WTC11 (cell line): ENCODE results near the gene TMEM187. TPM values are rescaled to one million over a fixed set of nuclear protein-coding genes. Genes with fewer than 3 reads are reported as not detected.

Experiments
- ATAC-seq: fragments of 200-7000 bp; cut with Tn5 transposase; 2 replicates; pipeline ENCODE4 v1.10.0; 2021; ENCODE audit warnings: mild to moderate bottlenecking, moderate library complexity
- CTCF ChIA-PET: fragments of 300-600 bp; sonication (Branson Sonifier 250); formaldehyde crosslinking; loops from one replicate; lab custom pipeline; 2021; ENCODE audit warnings: antibody characterized with exemption; lab: Charles Lee
- POLR2A ChIA-PET: fragments of 350-600 bp; sonication (Branson Sonifier 250); formaldehyde crosslinking; loops from one replicate; lab custom pipeline; 2021; ENCODE audit warnings: antibody characterized with exemption; lab: Charles Lee
- DNase-seq: peaks from one replicate; pipeline ENCODE4 v3.0.0; 2021; ENCODE audit warnings: low spot score
- H3K27ac Mint-ChIP-seq: 2 replicates; pipeline ENCODE4 v1.8.0; 2021; ENCODE audit warnings: mixed read lengths
- H3K27me3 Mint-ChIP-seq: 2 replicates; pipeline ENCODE4 v1.8.0; 2021; ENCODE audit warnings: low read depth, mild to moderate bottlenecking, moderate library complexity, mixed read lengths
- H3K36me3 Mint-ChIP-seq: 2 replicates; pipeline ENCODE4 v1.8.0; 2021; ENCODE audit warnings: mixed read lengths
- H3K4me1 Mint-ChIP-seq: 2 replicates; pipeline ENCODE4 v1.8.0; 2022; ENCODE audit warnings: mixed read lengths
- H3K4me3 Mint-ChIP-seq: 2 replicates; pipeline ENCODE4 v1.8.0; 2021; ENCODE audit warnings: mild to moderate bottlenecking, moderate library complexity, mixed read lengths
- H3K9me3 Mint-ChIP-seq: 2 replicates; pipeline ENCODE4 v1.8.0; 2021; ENCODE audit warnings: mixed read lengths
- CREM ChIP-seq: sonication (generic); formaldehyde crosslinking; IDR thresholded peaks from 2 replicates; pipeline ENCODE4 v1.8.1; 2022; ENCODE audit warnings: mild to moderate bottlenecking, missing genetic modification reagents, moderate library complexity
- HMGA2 ChIP-seq: fragments of 250-450 bp; sonication (Bioruptor Pico); IDR thresholded peaks from 2 replicates; pipeline ENCODE4 v1.4.0; 2021; ENCODE audit warnings: mild to moderate bottlenecking, moderate library complexity
- IRF2 ChIP-seq: sonication (generic); formaldehyde crosslinking; IDR thresholded peaks from 2 replicates; pipeline ENCODE4 v1.8.0; 2022; ENCODE audit warnings: low read depth, missing genetic modification reagents, borderline replicate concordance
- MYBL2 ChIP-seq: sonication (generic); formaldehyde crosslinking; IDR thresholded peaks from 2 replicates; pipeline ENCODE4 v1.8.1; 2023; ENCODE audit warnings: mild to moderate bottlenecking, moderate library complexity, missing genetic modification reagents
- RELA ChIP-seq: sonication (generic); formaldehyde crosslinking; IDR thresholded peaks from 2 replicates; pipeline ENCODE4 v1.8.1; 2022; ENCODE audit warnings: missing genetic modification reagents, mild to moderate bottlenecking, borderline replicate concordance
- RORB ChIP-seq: fragments of 250-450 bp; sonication (Bioruptor Pico); IDR thresholded peaks from 2 replicates; pipeline ENCODE4 v1.9.0; 2021; ENCODE audit warnings: mild to moderate bottlenecking
- SMAD3 ChIP-seq: sonication (generic); formaldehyde crosslinking; IDR thresholded peaks from 2 replicates; pipeline ENCODE4 v1.8.0; 2022; ENCODE audit warnings: missing genetic modification reagents, mild to moderate bottlenecking, borderline replicate concordance
- SMAD4 ChIP-seq: sonication (generic); formaldehyde crosslinking; IDR thresholded peaks from 2 replicates; pipeline ENCODE4 v1.8.0; 2022; ENCODE audit warnings: mild to moderate bottlenecking, missing genetic modification reagents
- TEAD1 ChIP-seq: sonication (generic); formaldehyde crosslinking; IDR thresholded peaks from 2 replicates; pipeline ENCODE4 v1.8.0; 2022; ENCODE audit warnings: mild to moderate bottlenecking, missing genetic modification reagents
- TP53 ChIP-seq: sonication (generic); formaldehyde crosslinking; IDR thresholded peaks from 2 replicates; pipeline ENCODE4 v1.8.1; 2023; ENCODE audit warnings: mild to moderate bottlenecking, missing genetic modification reagents
- ZBTB21 ChIP-seq: sonication (generic); formaldehyde crosslinking; IDR thresholded peaks from 2 replicates; pipeline ENCODE4 v1.8.1; 2023; ENCODE audit warnings: mild to moderate bottlenecking, missing genetic modification reagents, borderline replicate concordance
- ZNF416 ChIP-seq: fragments of 250-450 bp; sonication (Bioruptor Pico); IDR thresholded peaks from 2 replicates; pipeline ENCODE4 v1.9.0; 2021; ENCODE audit warnings: mild to moderate bottlenecking, inconsistent platforms
- ZNF423 ChIP-seq: fragments of 250-450 bp; sonication (Bioruptor Pico); IDR thresholded peaks from 2 replicates; pipeline ENCODE4 v2.1.2; 2022; ENCODE audit warnings: mild to moderate bottlenecking, moderate library complexity
- total RNA-seq: library from RNA; stranded (reverse); gene quantifications from 3 replicates; pipeline ENCODE4 v1.2.3, GENCODE V29; 2021
- TF ChIP-seq, protein P1 (sequence below): sonication (generic); formaldehyde crosslinking; IDR thresholded peaks from 2 replicates; pipeline ENCODE4 v1.8.0; 2023; ENCODE audit warnings: missing genetic modification reagents, mild to moderate bottlenecking, borderline replicate concordance
- TF ChIP-seq, protein P2 (sequence below): sonication (generic); formaldehyde crosslinking; IDR thresholded peaks from 2 replicates; pipeline ENCODE4 v1.8.1; 2023; ENCODE audit warnings: mild to moderate bottlenecking, missing genetic modification reagents
- TF ChIP-seq, protein P3 (sequence below): fragments of 250-450 bp; sonication (Bioruptor Pico); IDR thresholded peaks from 2 replicates; pipeline ENCODE4 v1.8.0; 2021; ENCODE audit warnings: mild to moderate bottlenecking
- TF ChIP-seq, protein P4 (sequence below): sonication (generic); formaldehyde crosslinking; IDR thresholded peaks from 2 replicates; pipeline ENCODE4 v1.8.1; 2023; ENCODE audit warnings: mild to moderate bottlenecking, missing genetic modification reagents, moderate library complexity
- TF ChIP-seq, protein P5 (sequence below): sonication (generic); formaldehyde crosslinking; conservative IDR thresholded peaks from 2 replicates; pipeline ENCODE4 v1.8.1; 2023; ENCODE audit warnings: mild to moderate bottlenecking, low read depth, missing genetic modification reagents, moderate library complexity
- TF ChIP-seq, protein P6 (sequence below): sonication (generic); formaldehyde crosslinking; IDR thresholded peaks from 2 replicates; pipeline ENCODE4 v1.8.0; 2022; ENCODE audit warnings: mild to moderate bottlenecking, missing genetic modification reagents

TMEM187 gene
- total RNA-seq, 1 experiment from 2014 or later, result 8.4 TPM

DNA sequence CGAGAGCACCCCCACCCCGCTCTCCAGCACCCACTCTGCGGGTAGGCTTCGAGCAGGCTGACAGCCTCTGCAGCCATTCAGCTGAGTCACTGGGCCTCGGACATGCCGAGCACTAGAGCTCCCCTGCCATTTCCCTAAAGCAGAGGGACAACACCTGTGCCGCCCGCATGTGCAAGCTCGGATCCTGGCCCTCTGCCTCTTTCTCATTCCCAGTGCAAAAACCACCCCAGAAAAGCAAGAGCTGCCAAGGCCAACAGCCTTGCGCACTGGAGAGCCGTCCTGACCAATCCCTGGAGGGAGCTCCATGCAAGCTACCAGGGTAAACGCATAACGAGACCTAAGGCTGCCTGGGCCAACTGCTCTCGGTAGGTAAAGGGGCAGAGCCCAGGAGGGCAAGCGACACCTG, 6.3 kb upstream of the TMEM187 start (continued):
- TF ChIP-seq, protein P1, sequence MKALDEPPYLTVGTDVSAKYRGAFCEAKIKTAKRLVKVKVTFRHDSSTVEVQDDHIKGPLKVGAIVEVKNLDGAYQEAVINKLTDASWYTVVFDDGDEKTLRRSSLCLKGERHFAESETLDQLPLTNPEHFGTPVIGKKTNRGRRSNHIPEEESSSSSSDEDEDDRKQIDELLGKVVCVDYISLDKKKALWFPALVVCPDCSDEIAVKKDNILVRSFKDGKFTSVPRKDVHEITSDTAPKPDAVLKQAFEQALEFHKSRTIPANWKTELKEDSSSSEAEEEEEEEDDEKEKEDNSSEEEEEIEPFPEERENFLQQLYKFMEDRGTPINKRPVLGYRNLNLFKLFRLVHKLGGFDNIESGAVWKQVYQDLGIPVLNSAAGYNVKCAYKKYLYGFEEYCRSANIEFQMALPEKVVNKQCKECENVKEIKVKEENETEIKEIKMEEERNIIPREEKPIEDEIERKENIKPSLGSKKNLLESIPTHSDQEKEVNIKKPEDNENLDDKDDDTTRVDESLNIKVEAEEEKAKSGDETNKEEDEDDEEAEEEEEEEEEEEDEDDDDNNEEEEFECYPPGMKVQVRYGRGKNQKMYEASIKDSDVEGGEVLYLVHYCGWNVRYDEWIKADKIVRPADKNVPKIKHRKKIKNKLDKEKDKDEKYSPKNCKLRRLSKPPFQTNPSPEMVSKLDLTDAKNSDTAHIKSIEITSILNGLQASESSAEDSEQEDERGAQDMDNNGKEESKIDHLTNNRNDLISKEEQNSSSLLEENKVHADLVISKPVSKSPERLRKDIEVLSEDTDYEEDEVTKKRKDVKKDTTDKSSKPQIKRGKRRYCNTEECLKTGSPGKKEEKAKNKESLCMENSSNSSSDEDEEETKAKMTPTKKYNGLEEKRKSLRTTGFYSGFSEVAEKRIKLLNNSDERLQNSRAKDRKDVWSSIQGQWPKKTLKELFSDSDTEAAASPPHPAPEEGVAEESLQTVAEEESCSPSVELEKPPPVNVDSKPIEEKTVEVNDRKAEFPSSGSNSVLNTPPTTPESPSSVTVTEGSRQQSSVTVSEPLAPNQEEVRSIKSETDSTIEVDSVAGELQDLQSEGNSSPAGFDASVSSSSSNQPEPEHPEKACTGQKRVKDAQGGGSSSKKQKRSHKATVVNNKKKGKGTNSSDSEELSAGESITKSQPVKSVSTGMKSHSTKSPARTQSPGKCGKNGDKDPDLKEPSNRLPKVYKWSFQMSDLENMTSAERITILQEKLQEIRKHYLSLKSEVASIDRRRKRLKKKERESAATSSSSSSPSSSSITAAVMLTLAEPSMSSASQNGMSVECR (CRISPR knock-in tag), result no peak

DNA sequence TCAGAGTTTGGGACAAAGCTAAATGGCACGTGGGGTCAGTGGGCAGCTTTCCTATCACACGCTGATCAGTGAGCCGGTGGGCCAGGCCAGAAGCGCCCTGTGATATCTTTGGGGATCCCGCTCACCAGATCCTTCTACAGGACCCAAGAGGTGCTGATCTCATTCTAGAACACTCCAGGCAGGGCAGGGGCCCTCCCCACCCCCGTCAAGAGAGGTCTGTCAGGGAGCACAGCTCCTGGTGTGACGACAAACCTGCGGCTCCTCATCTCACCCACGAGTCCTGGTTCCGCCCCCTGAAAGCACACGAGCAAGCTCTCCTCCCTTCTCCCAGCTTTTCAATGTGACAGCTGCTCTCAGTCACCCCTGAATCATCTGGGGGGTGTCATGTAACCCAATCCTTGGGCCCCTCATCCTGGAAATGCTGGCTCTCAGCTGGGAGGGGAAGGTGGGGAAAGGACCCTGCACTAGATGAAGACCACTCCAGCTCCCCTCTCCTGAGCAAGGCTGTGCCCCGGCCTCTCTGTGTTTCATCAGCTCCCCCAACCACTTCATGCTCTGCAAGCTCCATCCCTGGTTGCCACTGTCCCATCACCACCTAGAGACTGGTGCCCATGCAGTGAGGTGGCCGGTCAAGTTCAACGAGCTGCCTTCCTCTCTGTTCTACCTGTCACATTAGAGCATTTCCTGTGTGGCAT, 5.6 kb upstream of the TMEM187 start:
- DNase-seq, result no peak
- ChIA-PET POLR2A (interaction anchor here (0.5 kb wide), 1 partner anchor 207 kb away, joined by 3 read pairs; no protein-coding TSS in a partner anchor), CTCF (interaction anchor here (0.6 to 3.7 kb wide), 6 partner anchors 20 to 280 kb away, joined by 3 to 12 read pairs (median 3); no protein-coding TSS in a partner anchor)
- peak overlapping the region; percentile 71 for H3K27ac Mint-ChIP-seq
- no peak for ATAC-seq
- H3K36me3 Mint-ChIP-seq, result no peaks in the 10 kb centered on the region; the same call in none of the 2 replicates
- peaks cover 21% of the 10 kb centered on the region for H3K4me1 Mint-ChIP-seq
- H3K4me3 Mint-ChIP-seq, result peak overlapping the region; percentile 100; the same call in 1 of the 2 replicates
- no peaks in the 10 kb centered on the region for H3K9me3 Mint-ChIP-seq
- TF ChIP-seq RELA (CRISPR knock-in tag) (no peak), ZNF416 (CRISPR knock-in tag) (no peak), SMAD4 (no peak), RORB (CRISPR knock-in tag) (no peak), ZBTB21 (CRISPR knock-in tag) (no peak), MYBL2 (CRISPR knock-in tag) (no peak), TP53 (CRISPR knock-in tag) (no peak), HMGA2 (no peak), TEAD1 (no peak), IRF2 (CRISPR knock-in tag) (no peak)
- TF ChIP-seq, all 79 proteins: peak for 0
- H3K27me3 Mint-ChIP-seq, result no peaks in the 10 kb centered on the region

DNA sequence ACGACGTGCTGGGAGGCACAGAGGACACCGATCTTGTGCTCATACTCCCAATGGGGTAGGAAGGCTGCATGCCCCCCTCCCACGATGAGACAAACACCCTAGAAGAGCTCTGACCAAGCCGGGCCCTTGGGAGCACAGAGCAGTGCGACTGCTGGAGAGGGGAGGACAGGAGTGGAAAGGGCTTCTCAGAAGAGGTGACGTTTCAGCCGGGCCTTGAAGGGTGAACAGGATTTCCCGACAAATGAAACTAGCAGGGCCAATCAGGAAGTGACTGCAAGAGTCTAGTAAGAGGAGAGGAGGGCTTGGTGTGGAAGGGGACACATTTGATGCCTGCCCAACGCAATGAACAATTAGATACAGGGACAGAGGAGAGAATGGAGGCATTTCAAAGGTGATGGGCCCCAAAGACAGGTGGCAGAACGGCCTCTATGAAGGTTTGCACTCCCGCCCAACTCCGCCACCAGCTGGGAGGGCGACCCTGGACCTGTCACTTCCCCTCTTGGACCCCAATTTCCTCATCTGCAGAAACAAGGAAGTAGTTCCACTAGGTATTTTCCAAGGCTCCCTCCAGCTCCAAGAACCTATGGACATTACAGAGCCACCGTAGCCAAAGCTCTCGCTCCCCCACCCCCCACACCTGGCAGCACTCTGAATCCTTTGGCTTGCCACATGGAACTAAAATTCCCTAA, 4.9 kb upstream of the TMEM187 start:
- no peak for TF ChIP-seq ZNF423 (CRISPR knock-in tag)
- no peak for TF ChIP-seq SMAD3
- TF ChIP-seq IRF2 (CRISPR knock-in tag), result no peak
- TF ChIP-seq, protein P2, sequence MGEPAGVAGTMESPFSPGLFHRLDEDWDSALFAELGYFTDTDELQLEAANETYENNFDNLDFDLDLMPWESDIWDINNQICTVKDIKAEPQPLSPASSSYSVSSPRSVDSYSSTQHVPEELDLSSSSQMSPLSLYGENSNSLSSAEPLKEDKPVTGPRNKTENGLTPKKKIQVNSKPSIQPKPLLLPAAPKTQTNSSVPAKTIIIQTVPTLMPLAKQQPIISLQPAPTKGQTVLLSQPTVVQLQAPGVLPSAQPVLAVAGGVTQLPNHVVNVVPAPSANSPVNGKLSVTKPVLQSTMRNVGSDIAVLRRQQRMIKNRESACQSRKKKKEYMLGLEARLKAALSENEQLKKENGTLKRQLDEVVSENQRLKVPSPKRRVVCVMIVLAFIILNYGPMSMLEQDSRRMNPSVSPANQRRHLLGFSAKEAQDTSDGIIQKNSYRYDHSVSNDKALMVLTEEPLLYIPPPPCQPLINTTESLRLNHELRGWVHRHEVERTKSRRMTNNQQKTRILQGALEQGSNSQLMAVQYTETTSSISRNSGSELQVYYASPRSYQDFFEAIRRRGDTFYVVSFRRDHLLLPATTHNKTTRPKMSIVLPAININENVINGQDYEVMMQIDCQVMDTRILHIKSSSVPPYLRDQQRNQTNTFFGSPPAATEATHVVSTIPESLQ, result no peak
- no peak for TF ChIP-seq CREM (CRISPR knock-in tag)
- no peak for TF ChIP-seq ZNF416 (CRISPR knock-in tag)
- TF ChIP-seq, protein P3, sequence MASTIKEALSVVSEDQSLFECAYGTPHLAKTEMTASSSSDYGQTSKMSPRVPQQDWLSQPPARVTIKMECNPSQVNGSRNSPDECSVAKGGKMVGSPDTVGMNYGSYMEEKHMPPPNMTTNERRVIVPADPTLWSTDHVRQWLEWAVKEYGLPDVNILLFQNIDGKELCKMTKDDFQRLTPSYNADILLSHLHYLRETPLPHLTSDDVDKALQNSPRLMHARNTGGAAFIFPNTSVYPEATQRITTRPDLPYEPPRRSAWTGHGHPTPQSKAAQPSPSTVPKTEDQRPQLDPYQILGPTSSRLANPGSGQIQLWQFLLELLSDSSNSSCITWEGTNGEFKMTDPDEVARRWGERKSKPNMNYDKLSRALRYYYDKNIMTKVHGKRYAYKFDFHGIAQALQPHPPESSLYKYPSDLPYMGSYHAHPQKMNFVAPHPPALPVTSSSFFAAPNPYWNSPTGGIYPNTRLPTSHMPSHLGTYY (CRISPR knock-in tag), result no peak
- TF ChIP-seq, protein P4, sequence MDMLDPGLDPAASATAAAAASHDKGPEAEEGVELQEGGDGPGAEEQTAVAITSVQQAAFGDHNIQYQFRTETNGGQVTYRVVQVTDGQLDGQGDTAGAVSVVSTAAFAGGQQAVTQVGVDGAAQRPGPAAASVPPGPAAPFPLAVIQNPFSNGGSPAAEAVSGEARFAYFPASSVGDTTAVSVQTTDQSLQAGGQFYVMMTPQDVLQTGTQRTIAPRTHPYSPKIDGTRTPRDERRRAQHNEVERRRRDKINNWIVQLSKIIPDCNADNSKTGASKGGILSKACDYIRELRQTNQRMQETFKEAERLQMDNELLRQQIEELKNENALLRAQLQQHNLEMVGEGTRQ (CRISPR knock-in tag), result no peak
- TF ChIP-seq, protein P5, sequence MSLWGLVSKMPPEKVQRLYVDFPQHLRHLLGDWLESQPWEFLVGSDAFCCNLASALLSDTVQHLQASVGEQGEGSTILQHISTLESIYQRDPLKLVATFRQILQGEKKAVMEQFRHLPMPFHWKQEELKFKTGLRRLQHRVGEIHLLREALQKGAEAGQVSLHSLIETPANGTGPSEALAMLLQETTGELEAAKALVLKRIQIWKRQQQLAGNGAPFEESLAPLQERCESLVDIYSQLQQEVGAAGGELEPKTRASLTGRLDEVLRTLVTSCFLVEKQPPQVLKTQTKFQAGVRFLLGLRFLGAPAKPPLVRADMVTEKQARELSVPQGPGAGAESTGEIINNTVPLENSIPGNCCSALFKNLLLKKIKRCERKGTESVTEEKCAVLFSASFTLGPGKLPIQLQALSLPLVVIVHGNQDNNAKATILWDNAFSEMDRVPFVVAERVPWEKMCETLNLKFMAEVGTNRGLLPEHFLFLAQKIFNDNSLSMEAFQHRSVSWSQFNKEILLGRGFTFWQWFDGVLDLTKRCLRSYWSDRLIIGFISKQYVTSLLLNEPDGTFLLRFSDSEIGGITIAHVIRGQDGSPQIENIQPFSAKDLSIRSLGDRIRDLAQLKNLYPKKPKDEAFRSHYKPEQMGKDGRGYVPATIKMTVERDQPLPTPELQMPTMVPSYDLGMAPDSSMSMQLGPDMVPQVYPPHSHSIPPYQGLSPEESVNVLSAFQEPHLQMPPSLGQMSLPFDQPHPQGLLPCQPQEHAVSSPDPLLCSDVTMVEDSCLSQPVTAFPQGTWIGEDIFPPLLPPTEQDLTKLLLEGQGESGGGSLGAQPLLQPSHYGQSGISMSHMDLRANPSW (CRISPR knock-in tag), result no peak
- TF ChIP-seq, protein P6, sequence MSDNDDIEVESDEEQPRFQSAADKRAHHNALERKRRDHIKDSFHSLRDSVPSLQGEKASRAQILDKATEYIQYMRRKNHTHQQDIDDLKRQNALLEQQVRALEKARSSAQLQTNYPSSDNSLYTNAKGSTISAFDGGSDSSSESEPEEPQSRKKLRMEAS (CRISPR knock-in tag), result no peak
- ATAC-seq (no peak), DNase-seq (no peak)
- H3K9me3 Mint-ChIP-seq, result no peaks in the 10 kb centered on the region
- H3K4me1 Mint-ChIP-seq, result peaks cover 21% of the 10 kb centered on the region
- H3K4me3 Mint-ChIP-seq, result peak overlapping the region; percentile 100
- H3K27me3 Mint-ChIP-seq, result no peaks in the 10 kb centered on the region
- H3K27ac Mint-ChIP-seq, result peak overlapping the region; percentile 71
- H3K36me3 Mint-ChIP-seq, result no peaks in the 10 kb centered on the region; the same call in 1 of the 2 replicates
- CTCF ChIA-PET, result interaction anchor here (1.1 to 3.7 kb wide), 3 partner anchors 20 to 46 kb away, joined by 3 to 13 read pairs (median 12); no protein-coding TSS in a partner anchor
- POLR2A ChIA-PET, result no interaction called here
